ENCODE results near the gene CNTN3.

CNTN3 gene

GRCh38 chr3:74614107-74614967 lies at the start of gene CNTN3:
CNTN3 (minus strand) TSS chr3:74614659; CDS start chr3:74521112, 93,547 bp downstream.
- Histone ChIP-seq H3K4me2 (ENCODE audit: low read depth, low read length, poor library complexity, severe bottlenecking) (no peak within 1 kb of the TSS), H3K9me3 (ENCODE audit: insufficient read depth, low read length) (no peaks in the 10 kb centered on the region), H2AFZ (ENCODE audit: low read depth, low read length, severe bottlenecking) (no peak within 1 kb of the TSS), H3K4me3 (ENCODE audit: insufficient read depth, low read length, poor library complexity, severe bottlenecking) (no peak within 1 kb of the TSS), H3K9ac (ENCODE audit: low read length) (no peak within 1 kb of the TSS), H3K9me2 (replicated peaks; ENCODE audit: insufficient read depth, low read length) (no peaks in the 10 kb centered on the region), H3K79me2 (ENCODE audit: insufficient read depth, low read length) (no peaks in the 10 kb centered on the region), H3K27ac (ENCODE audit: low read depth, low read length) (no peak within 1 kb of the TSS), H3F3A (ENCODE audit: insufficient read depth) (no peaks in the 10 kb centered on the region), H4K20me1 (ENCODE audit: low read depth, low read length) (no peaks in the 10 kb centered on the region), H3K27me3 (ENCODE audit: low read length) (no peaks in the 10 kb centered on the region), H3K36me3 (ENCODE audit: low read length) (no peaks in the 10 kb centered on the region)
- no peak for TF ChIP-seq EZH2phosphoT487 (conservative IDR thresholded peaks at IDR 0.05; ENCODE audit: low read length)
- no peak for TF ChIP-seq CTCF (IDR thresholded peaks at IDR 0.05; ENCODE audit: insufficient read depth, low read length, poor library complexity, severe bottlenecking)

GRCh38 chr3:74663178-74663577 lies 48.7 kb upstream of the CNTN3 start:
- Histone ChIP-seq H3K27ac (ENCODE audit: low read depth, low read length) (no peak overlapping the region), H2AFZ (ENCODE audit: low read depth, low read length, severe bottlenecking) (no peak overlapping the region), H3K9me3 (ENCODE audit: insufficient read depth, low read length) (no peaks in the 10 kb centered on the region), H3F3A (ENCODE audit: insufficient read depth) (no peaks in the 10 kb centered on the region), H3K9me2 (replicated peaks; ENCODE audit: insufficient read depth, low read length) (no peaks in the 10 kb centered on the region), H3K4me3 (ENCODE audit: insufficient read depth, low read length, poor library complexity, severe bottlenecking) (no peak overlapping the region), H3K36me3 (ENCODE audit: low read length) (no peaks in the 10 kb centered on the region), H3K4me2 (ENCODE audit: low read depth, low read length, poor library complexity, severe bottlenecking) (no peak overlapping the region), H4K20me1 (ENCODE audit: low read depth, low read length) (no peaks in the 10 kb centered on the region), H3K9ac (ENCODE audit: low read length) (no peak overlapping the region), H3K79me2 (ENCODE audit: insufficient read depth, low read length) (no peaks in the 10 kb centered on the region), H3K27me3 (ENCODE audit: low read length) (no peaks in the 10 kb centered on the region)
- no peak for TF ChIP-seq CTCF (IDR thresholded peaks at IDR 0.05; ENCODE audit: insufficient read depth, low read length, poor library complexity, severe bottlenecking)
- TF ChIP-seq EZH2phosphoT487 (conservative IDR thresholded peaks at IDR 0.05; ENCODE audit: low read length): no peak

DNA sequence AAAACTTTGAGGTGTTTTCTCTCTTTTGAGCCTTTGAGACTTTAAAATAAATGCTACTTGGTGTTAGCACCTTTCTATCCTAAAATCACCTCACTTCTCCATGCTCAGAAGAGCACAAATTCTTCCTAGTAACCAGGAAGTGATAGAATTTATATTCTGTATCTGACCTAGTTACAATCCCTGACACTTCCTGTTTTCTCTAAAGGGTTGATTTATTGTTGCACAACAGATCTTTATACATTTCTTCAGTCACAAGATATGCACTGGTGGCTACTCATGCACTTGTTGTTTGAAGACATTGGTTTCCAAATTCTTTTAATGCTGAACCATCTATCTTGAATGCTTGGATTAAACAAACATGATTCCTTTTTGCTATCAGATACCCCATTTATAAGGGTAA lies 47.2 kb upstream of the CNTN3 start:
- Histone ChIP-seq H2AFZ (ENCODE audit: low read depth, low read length, severe bottlenecking) (no peak overlapping the region), H3K27me3 (ENCODE audit: low read length) (no peaks in the 10 kb centered on the region), H3K9me2 (replicated peaks; ENCODE audit: insufficient read depth, low read length) (no peaks in the 10 kb centered on the region), H3K4me3 (ENCODE audit: insufficient read depth, low read length, poor library complexity, severe bottlenecking) (no peak overlapping the region), H3K79me2 (ENCODE audit: insufficient read depth, low read length) (no peaks in the 10 kb centered on the region), H3K9ac (ENCODE audit: low read length) (no peak overlapping the region), H3K4me2 (ENCODE audit: low read depth, low read length, poor library complexity, severe bottlenecking) (no peak overlapping the region), H3F3A (ENCODE audit: insufficient read depth) (no peaks in the 10 kb centered on the region), H4K20me1 (ENCODE audit: low read depth, low read length) (no peaks in the 10 kb centered on the region), H3K9me3 (ENCODE audit: insufficient read depth, low read length) (no peaks in the 10 kb centered on the region), H3K36me3 (ENCODE audit: low read length) (no peaks in the 10 kb centered on the region), H3K27ac (ENCODE audit: low read depth, low read length) (no peak overlapping the region)
- TF ChIP-seq EZH2phosphoT487 (conservative IDR thresholded peaks at IDR 0.05; ENCODE audit: low read length) (no peak), CTCF (IDR thresholded peaks at IDR 0.05; ENCODE audit: insufficient read depth, low read length, poor library complexity, severe bottlenecking) (no peak)
